Activated naive CD4-positive, alpha-beta T cell treated with anti-CD3 and anti-CD28 coated beads, Interleukin-2, amount 50 U/mL, for 24 hours (primary cell): ENCODE results near the gene AHCYL2.
"Not testable (repeated sequence)": the region's sequence is repeated elsewhere in the genome, so short reads cannot be mapped to it uniquely, and the experiment has no call there.

Source experiments
- H3K27ac Mint-ChIP-seq: one replicate; pipeline ENCODE4 v1.8.0; 2021; ENCODE audit warnings: mild to moderate bottlenecking, mixed read lengths
- H3K27me3 Mint-ChIP-seq: one replicate; pipeline ENCODE4 v1.8.0; 2021; ENCODE audit warnings: mixed read lengths
- H3K36me3 Mint-ChIP-seq: one replicate; pipeline ENCODE4 v1.8.0; 2021; ENCODE audit warnings: mixed read lengths
- H3K4me1 Mint-ChIP-seq: one replicate; pipeline ENCODE4 v1.8.0; 2021; ENCODE audit warnings: mixed read lengths
- H3K4me3 Mint-ChIP-seq: one replicate; pipeline ENCODE4 v1.8.0; 2021; ENCODE audit warnings: mild to moderate bottlenecking, mixed read lengths
- H3K9me3 Mint-ChIP-seq: one replicate; pipeline ENCODE4 v1.8.0; 2021; ENCODE audit warnings: mixed read lengths

Gene AHCYL2

GRCh38 chr7:129465080-129465479 lies 240.2 kb downstream of the AHCYL2 start:
- Mint-ChIP-seq H3K27me3 (no peaks in the 10 kb centered on the region), H3K27ac (no peak overlapping the region), H3K36me3 (peaks cover 5% of the 10 kb centered on the region), H3K9me3 (no peaks in the 10 kb centered on the region), H3K4me3 (no peak overlapping the region), H3K4me1 (no peaks in the 10 kb centered on the region)

GRCh38 chr7:129466796-129467195 lies 242.0 kb downstream of the AHCYL2 start:
- H3K4me1 Mint-ChIP-seq = peaks cover 9% of the 10 kb centered on the region
- no peaks in the 10 kb centered on the region for H3K9me3 Mint-ChIP-seq
- H3K27me3 Mint-ChIP-seq = no peaks in the 10 kb centered on the region
- H3K27ac Mint-ChIP-seq = no peak overlapping the region
- no peak overlapping the region for H3K4me3 Mint-ChIP-seq
- peaks cover 5% of the 10 kb centered on the region for H3K36me3 Mint-ChIP-seq

DNA sequence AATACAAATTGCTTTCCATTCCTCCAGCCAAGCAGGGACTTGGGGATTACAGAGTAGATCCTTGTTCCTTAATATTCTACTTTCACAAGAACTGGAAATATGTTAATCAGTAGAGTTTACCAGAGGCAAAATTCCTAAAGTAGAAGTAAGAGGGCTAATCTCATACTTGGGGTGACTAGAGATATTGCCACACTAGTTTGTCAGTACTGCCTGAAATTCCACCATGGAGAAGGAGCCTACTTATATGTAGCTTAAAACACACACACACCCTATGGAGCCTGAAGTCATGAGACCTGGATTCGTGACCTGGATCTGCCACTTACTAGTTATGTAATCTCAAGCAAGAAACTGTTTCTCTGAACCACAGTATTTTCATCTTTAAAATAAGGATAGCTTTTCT lies 243.3 kb downstream of the AHCYL2 start:
- H3K27ac Mint-ChIP-seq = no peak overlapping the region

GRCh38 chr7:129468547-129468946 lies 243.7 kb downstream of the AHCYL2 start:
- no peaks in the 10 kb centered on the region for H3K9me3 Mint-ChIP-seq
- H3K27me3 Mint-ChIP-seq = no peaks in the 10 kb centered on the region
- peaks cover 9% of the 10 kb centered on the region for H3K4me1 Mint-ChIP-seq
- H3K4me3 Mint-ChIP-seq = no peak overlapping the region
- H3K36me3 Mint-ChIP-seq = peaks cover 5% of the 10 kb centered on the region
- H3K27ac Mint-ChIP-seq = no peak overlapping the region

More for the DNA sequence above, 243.3 kb downstream of the AHCYL2 start:
- Mint-ChIP-seq H3K9me3 (no peaks in the 10 kb centered on the region), H3K4me1 (peaks cover 9% of the 10 kb centered on the region), H3K27me3 (no peaks in the 10 kb centered on the region), H3K4me3 (no peak overlapping the region), H3K36me3 (peaks cover 5% of the 10 kb centered on the region)

GRCh38 chr7:129469930-129470329 lies 245.1 kb downstream of the AHCYL2 start:
- no peak overlapping the region for H3K4me3 Mint-ChIP-seq
- H3K4me1 Mint-ChIP-seq = peaks cover 9% of the 10 kb centered on the region
- no peaks in the 10 kb centered on the region for H3K9me3 Mint-ChIP-seq
- no peaks in the 10 kb centered on the region for H3K27me3 Mint-ChIP-seq
- H3K27ac Mint-ChIP-seq = no peak overlapping the region
- peaks cover 6% of the 10 kb centered on the region for H3K36me3 Mint-ChIP-seq

GRCh38 chr7:129470411-129470810 lies 245.6 kb downstream of the AHCYL2 start:
- Mint-ChIP-seq H3K27me3 (no peaks in the 10 kb centered on the region), H3K27ac (no peak overlapping the region), H3K36me3 (peaks cover 5% of the 10 kb centered on the region), H3K9me3 (no peaks in the 10 kb centered on the region), H3K4me1 (peaks cover 9% of the 10 kb centered on the region), H3K4me3 (no peak overlapping the region)

DNA sequence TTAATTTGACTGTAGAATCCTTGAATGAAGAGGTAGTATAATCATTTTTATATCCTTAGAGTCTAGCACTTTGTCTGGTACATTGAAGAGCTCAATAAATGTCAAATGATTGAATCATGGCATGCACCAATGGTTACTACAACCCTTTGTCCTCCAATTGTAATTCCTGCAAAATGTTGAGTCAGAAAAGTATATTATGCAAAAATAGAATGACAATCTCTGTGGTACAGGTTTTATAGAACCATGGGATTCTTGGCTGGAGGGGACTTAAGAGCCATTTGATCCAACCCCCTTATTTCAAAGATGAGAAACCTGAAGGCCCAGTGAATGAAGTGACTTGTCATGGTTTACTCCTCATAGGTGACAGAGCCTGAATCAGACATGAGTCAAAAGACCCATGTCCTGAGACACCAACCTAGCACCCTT lies 246.6 kb downstream of the AHCYL2 start:
- H3K27me3 Mint-ChIP-seq = no peaks in the 10 kb centered on the region
- no peaks in the 10 kb centered on the region for H3K9me3 Mint-ChIP-seq
- no peak overlapping the region for H3K4me3 Mint-ChIP-seq
- peaks cover 5% of the 10 kb centered on the region for H3K36me3 Mint-ChIP-seq
- H3K4me1 Mint-ChIP-seq = peaks cover 9% of the 10 kb centered on the region
- peak overlapping the region; percentile 83 for H3K27ac Mint-ChIP-seq

DNA sequence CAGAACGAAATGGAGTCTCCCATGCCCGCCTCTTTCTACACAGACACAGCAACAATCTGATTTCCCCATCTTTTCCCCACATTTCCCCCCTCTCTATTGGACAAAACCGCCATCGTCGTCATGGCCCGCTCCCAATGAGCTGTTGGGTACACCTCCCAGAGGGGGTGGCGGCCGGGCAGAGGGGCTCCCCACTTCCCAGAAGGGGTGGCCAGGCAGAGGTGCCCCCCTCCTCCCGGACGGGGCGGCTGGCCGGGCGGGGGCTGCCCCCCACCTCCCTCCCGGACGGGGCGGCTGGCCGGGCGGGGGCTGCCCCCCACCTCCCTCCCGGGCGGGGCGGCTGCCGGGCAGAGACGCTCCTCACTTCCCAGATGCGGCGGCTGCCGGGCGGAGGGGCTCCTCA lies 251.1 kb downstream of the AHCYL2 start:
- not testable (repeated sequence) for H3K9me3 Mint-ChIP-seq, H3K27me3 Mint-ChIP-seq, H3K4me3 Mint-ChIP-seq, H3K36me3 Mint-ChIP-seq, H3K4me1 Mint-ChIP-seq, H3K27ac Mint-ChIP-seq

DNA sequence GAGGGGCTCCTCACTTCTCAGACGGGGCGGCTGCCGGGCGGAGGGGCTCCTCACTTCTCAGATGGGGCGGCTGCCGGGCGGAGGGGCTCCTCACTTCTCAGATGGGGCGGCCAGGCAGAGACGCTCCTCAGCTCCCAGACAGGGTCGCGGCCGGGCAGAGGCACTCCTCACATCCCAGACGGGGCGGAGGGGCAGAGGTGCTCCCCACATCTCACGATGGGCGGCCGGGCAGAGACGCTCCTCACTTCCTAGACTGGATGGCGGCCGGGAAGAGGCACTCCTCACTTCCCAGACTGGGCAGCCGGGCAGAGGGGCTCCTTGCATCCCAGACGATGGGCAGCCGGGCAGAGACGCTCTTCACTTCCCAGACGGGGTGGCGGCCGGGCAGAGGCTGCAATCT lies 251.6 kb downstream of the AHCYL2 start:
- not testable (repeated sequence) for H3K9me3 Mint-ChIP-seq, H3K4me1 Mint-ChIP-seq, H3K27ac Mint-ChIP-seq, H3K27me3 Mint-ChIP-seq, H3K36me3 Mint-ChIP-seq, H3K4me3 Mint-ChIP-seq
